ENCODE results near the gene UNC13B.

The UNC13B gene

DNA sequence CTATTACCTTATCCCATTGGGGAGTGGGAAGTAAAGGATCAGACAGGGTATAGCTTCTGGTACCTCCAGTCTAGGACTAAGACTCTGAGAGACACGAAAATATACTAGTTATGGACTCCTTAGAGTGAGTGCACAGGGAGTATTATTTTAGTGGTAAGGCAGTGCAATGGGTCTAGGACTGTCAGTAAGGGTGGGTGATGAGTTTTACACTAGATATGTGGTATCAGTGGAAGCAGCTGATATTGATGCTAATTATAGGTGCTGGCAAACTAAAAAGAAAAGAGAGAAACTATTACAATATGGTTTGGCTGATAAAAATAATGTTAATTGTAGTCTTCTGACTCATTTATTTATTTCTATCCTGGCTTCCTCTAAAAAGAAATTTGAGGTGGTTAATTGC is 118.6 kb downstream of the UNC13B start:
- no peak for DNase-seq

DNA sequence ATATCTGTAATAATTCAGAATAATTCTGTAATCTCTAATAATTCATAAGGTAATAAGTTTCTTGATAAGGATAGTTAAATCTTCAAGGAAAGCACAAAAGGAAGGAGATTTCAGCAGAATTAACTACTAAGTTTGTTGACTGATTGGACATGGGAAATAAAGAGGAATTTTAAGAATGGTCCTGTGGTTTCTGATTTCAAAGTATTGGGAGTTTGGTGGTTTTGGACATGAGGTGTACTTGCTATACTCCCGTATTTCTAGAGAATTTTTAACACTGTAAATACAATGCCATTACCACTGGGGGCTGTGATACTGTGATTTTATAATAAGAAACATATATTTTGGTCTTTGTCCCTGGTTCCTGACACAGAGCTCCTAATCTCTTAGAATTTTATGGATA is 123.9 kb downstream of the UNC13B start:
- DNase-seq = no peak

DNA sequence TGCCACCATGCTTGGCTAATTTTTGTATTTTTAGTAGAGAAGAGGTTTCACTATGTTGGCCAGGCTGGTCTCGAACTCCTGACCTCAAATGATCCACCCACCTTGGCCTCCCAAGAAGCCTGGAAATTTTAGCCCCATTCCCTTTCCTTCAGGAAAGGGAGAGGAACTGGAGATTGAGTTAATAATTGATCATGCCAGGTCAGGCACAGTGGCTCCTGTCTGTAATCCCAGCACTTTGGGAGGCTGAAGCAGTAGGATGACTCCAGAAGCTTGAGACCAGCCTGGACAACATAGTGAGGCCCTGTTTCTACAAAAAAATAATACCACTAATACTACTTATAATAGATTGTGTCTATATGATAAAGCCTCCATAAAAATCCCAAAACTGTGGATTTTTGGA is 124.6 kb downstream of the UNC13B start:
- DNase-seq = no peak

DNA sequence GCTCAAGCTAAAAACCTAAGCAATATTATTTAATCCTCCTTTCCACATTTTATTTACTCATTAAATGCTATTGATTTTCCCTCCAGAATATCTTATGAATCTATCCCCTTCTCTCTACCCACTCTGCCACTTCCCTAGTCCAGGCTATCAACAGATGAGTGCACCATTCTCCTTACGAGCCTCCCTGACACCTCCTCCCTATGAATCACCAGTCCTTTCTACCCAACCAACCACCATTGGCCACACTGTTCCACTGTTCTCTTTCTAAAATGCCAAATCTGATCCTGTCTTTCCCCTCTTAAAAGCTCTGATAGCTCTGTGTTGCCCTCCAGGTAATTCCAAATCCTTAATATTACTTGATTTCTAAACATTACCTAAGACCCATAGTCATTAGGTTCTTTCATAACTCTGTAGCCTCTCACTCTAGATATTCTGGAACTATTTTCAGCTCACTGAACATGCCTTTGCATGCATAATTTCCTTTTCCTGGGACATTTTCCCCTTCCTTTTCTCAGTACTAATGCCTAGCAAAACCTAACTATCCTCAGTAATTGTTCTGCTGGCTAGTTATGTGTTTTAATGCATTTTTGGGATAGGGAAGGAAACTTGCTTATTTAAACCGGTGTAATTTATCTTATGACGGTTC is 126.3 kb downstream of the UNC13B start:
- no peak for DNase-seq

DNA sequence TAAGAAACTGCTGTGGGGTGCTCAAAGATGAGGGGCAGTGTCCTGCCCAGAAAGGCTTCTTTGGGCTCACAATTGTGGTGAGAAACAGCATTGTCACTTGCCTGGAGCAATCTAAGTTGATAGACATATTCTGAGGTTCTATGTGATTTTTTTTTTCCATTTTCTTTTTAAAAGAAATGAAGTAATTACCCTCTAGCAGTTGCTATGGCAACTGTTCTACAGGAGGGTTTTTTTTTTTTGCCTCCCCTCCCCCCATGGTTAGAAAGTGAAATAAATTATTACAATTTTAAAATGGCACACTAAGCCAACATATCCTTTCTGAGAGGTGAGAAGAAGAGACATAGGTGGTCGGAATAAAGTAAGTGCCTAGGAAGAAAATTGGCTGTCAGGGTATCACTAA is 127.0 kb downstream of the UNC13B start:
- DNase-seq = no peak

DNA sequence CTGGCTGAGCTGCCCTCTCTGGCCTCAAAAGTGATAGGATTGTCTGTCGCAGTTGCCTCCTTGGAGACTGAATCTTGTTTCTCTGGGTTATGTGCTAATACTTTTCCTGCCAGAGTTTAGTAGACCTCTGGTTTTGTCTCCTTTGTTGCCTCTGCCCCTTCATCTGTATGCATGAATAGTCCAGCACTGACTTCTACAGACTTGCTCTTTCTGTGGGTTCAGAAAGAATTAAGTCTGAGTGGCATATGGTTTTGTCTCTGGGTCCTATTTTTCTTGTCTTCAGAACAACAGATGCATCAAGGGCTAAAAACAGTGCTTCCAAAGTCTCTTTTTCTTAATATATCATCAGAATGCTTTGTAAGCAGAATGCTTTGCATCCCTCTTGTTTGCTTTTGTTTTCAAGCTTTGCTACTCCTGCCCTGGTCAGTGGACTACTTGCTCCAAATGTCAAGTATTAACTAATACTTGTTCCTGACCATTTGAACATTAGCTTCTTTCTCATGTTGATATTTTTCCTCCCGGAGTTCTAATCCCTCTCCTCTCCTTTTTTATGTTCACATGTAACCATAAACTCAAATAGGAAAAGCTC is 131.7 kb downstream of the UNC13B start:
- DNase-seq = no peak

DNA sequence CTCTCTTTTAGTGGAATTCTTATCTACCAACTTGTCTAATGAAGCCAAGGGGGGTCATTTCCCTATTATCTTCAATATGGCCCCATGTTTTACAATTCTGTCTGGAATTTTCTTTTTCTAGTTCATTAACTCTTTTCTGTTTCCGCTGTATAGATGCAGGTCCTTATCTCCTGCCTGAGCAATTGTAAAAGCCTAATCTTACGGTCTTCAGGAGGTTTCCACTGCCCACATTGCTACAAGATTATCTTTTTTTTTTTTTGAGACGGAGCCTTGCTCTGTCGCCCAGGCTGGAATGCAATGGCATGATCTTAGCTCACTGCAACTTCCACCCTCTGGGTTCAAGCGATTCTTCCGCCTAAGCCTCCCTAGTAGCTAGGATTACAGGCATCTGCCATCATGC is 132.3 kb downstream of the UNC13B start:
- DNase-seq = no peak

DNA sequence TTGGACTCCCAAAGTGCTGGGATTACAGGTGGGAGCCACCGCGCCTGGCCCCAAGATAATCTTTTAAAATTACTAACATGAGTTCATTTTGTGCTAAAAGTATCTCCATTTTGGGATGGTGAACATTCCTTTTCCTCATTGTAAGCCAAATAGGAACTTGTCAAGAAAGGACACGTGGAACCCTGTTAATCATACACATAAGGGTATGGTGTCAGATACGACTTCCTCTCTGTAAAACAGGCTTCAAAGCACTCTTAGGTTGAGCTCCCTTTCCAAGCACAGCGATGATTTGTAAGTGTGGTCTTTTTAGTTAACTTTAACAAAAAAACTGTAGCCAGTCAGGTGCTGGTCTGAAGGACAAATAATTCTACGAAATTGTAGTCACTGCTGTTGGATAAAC is 132.7 kb downstream of the UNC13B start:
- DNase-seq = no peak

DNA sequence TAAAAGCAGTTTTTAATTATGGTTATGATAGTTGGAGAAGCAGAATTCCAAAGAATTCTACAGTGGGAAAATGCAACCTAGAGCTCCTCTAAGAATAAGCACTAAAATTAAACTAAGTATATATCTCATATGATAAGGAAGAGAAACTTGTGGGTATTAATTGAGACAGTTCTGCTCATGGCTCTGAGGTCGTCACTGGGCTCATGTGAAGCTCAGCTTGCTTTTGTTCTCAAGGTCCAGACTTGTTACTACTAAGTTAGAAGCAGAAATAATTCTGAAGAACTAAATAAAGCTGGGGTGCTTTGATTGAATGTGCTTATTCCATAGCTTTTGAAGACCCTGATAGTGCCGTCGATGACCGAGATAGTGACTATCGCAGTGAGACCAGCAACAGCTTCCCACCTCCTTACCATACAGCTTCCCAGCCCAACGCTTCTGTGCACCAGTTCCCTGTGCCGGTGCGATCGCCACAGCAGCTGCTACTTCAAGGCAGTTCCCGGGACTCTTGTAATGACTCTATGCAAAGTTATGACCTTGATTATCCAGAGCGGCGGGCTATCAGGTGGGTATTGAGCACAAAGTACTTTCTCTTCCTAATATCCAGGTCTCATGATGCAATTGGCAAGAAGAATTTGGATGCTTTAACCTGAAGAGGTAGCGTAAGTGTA is 133.7 kb downstream of the UNC13B start:
- no peak for DNase-seq

DNA sequence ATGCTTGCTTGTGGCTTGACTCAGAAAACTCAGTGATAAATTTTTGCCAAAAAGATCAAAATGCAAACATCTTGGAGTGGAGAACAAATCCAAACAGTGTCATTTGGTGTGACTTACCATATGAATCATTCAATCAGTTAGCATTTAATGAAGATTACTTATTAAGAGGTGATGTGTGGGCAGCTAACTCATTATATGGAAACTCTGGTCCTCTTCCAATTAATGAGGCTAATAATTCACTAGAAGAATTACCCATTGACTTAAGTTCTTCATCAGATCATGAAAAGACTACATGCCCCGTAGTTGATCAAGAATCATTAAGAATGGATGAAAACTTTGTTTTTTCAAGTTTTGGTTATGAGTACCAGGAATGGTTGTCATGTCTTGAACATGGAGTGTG is 141.8 kb downstream of the UNC13B start:
- no peak for DNase-seq

DNA sequence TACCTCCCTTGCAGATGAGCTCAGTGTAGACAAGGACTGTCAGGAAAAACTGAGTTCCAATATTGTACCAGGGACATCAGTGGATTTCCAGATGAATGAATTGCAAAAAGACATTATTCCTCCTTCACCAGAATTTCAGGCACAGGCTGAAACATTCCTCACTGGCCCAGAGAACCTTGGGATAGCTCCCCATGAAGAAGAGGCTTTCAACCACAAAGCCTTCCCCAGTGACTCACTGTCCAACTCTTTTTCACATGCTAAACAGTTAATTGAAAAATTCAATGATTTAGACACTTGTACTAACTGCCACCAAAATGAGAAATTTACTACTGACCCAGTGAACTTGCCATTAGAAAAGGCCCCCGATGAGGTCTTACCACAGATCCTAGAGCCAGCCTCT is 144.5 kb downstream of the UNC13B start:
- no peak for DNase-seq

DNA sequence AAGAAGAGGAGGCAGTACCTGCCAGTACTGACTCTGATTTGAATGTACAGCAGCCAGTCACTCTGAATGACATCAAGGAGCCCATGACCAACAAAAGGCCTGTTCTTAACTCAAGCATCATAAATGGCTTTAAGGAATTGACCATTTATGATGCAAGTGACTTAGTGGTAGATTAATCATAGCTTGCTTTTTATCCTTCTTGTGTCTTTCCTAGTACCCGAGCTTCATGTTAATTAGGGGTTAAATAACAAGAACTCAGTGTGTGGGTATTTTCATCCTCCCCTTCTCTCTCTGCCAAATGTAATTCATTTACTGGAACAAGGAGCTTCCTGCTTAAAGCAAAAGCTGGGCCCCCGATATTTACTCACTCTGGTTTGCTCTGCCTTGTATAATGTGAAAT is 146.5 kb downstream of the UNC13B start:
- DNase-seq = no peak

DNA sequence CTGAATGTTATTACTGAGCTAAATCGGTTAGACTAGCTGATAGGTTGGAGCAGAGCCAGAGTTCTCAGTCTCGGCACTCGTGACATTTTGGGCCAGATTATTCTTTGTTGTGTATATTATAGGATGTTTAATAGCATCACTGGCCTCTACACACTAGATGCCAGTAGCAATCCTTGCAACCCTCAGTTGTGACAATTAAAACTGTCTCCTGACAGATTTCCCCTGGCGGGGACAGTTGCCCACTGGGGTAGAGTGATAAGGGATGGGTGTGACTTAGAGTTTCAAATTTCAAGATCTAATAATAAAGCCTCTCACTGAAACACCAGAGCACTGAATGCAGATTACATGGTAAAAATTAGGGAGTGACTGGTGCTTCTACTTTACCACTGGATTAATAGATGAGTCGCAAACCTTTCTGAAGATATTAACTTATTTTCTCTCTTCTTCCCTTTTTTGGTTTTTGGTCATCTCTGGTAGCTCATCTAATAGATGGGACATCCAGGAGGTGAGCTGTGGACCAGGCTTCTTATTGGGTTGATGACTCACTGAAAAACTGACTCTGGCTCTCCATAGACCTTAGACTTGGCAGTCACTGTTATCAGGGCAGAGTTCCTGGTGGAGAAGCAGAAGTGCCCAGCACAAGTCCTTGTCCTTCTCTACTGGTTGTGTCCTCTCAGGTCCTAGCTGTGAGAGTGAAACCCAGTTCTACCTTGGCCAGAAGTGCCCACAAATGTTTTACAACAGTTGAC is 150.3 kb downstream of the UNC13B start:
- DNase-seq = no peak

DNA sequence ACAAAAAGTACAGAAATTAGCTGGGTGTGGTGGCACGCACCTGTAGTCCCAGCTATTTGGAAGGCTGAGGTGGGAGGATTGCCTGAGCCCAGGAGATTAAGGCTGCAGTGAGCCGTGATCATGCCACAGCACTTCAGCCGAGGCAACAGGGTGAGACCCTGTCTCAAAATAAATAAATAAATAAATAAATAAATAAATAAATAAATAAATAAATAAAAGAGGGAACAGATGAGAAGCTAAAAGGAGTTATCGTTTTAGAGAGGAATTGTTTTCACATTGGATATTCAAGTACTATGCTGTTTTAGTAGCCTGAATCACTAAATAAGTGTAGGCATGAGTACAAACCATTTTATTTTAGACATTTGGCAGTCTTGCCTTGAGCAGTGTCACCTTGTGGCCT is 151.7 kb downstream of the UNC13B start:
- DNase-seq = no peak

DNA sequence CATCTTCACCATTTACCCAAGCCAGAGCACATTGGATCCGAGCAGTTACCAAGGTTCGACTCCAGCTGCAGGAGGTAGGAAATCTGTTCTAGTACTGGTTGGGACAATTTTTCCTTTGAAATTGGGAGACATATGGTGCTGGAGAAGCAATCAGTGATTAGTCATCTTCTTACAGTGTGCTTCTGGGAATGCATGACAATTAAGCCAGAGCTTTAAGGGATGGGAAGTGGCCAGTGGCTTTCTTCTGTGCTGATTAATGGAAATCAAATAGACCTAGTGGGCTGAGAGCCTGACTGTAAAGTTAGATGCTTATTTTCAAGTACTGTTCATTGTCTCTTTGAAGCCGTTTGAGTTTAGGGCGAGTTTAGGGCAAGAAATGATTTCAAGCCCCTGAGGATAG is 152.1 kb downstream of the UNC13B start:
- DNase-seq = no peak

DNA sequence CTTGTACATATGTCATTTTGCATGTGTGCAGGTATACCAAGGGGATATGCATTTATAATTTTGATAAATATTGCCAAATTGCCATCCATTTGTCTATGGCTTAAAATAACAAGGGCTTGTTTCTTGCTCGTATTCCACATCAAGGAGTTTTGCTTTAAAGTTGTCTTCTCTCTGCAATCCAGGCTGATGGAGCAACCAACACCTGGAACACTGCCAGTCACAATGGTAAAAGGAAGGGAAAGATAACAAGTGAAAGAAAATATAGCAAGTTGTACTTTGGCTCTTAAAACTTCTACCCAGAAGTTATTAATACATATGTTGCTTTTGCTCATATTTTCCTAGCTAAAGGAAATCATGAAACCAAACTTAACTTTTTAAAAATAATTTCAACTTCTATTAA is 156.9 kb downstream of the UNC13B start:
- DNase-seq = no peak

DNA sequence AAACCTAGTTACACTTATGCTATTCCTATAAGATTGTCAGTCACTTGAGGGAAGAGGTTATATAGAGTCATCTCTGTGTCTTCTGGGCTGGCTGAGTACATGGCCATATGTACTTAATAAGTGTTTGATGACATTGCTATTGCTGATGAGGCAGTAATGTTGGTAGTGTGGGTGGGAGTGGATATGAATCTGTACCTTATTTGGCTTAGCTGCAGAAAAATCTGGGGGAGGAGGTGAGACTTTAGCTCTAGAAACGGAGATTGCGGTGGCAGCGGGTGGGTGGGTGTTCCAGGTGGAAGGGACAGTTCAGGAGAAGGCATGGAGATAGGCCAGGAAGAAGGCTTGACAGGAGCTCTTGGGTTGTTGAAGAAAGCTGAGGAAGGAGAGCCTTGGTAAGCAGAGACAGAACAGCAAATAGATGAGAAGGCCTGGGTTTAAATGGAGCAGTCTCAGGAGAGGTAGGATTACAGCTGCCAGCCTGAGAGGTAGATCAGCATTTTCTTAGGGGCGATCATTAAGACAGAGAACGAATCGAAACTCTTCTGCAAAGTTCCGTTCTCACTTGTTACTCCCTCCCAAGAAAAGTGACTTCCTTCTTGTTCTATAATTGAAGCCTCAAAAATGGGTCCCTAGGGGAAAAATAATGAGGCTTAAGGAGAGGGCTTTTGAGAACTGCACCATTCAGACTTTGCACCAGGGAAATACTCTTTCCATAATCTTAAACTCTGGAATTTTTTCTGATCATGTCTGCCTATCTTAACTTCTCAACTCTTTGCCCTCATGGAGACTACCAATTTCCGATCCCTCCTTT is 160.5 kb downstream of the UNC13B start:
- no peak for DNase-seq

DNA sequence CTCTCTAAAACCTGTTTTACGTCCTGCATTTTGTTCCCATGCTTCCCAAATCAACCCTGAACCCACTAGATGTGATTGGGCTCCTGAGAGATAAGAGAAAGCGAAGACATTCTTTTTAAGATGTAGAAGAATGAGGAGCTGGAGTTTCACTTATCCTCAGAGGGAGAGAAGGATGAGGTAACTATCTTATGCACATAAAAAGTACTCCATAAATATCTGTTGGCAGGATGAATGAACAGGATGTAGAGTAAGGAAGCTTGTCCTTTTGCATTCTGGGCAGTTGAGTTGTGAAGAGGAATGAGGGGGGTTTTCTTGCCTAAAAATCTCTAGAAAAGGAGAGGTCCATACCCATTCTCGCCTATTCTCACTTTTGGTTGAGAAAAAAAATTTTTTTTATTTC is 163.2 kb downstream of the UNC13B start:
- DNase-seq = no peak

DNA sequence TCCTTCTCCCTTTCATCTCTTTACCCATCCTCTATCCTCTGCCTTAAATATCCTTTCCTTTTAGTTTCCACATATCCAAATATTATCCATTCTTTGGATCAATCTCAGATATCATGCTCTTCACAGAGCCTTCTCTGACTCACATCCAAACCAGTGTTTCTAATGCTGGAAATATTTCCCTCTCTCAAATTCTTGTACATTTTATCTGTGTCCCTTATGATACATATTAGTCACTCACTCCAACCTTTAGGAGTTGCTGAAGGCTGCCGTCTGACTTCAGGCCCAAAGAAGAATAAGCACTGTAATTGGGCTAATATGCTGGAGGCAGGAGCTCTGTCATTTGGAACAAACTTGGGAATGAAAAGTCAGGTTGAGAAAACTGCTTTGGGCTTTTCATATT is 171.7 kb downstream of the UNC13B start:
- DNase-seq = no peak

DNA sequence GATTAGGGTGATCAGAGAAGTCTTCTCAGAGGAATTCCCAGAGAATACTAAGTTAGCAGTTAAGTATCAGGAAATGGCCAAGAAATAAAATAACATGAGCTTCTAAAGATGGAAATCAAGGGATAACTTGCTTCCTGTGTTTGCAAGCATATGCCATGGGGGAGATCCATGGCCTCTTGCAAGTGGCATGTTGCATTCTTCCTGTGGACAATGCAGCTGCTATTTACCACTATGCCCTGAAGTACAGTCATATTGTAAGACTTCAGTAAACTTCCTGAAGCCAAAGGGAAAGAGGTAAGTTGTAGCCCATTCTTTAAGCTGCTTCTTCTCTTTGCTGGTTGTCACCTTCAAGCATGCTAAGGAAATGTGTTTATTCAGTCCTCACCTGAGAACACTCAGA is 173.4 kb downstream of the UNC13B start:
- DNase-seq = no peak

DNA sequence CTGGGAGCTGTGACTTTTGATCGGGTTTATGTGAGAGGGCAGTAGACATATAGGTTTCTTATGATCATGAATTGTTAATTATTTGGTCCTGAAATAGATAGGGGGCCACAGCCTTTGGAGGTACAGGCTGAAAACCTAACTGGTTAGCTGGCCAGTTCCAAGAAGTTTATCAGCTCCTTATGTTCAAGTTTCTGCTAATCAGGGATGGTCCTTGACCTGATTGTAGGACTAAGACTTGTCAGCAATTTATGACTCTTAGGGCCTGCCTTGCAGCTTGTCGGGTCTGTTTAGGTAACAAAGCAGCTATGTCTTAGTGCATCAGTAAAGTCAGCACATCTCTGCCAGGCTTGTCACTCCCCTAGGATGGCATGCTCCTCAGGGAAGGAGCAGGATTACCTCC is 176.3 kb downstream of the UNC13B start:
- no peak for DNase-seq

DNA sequence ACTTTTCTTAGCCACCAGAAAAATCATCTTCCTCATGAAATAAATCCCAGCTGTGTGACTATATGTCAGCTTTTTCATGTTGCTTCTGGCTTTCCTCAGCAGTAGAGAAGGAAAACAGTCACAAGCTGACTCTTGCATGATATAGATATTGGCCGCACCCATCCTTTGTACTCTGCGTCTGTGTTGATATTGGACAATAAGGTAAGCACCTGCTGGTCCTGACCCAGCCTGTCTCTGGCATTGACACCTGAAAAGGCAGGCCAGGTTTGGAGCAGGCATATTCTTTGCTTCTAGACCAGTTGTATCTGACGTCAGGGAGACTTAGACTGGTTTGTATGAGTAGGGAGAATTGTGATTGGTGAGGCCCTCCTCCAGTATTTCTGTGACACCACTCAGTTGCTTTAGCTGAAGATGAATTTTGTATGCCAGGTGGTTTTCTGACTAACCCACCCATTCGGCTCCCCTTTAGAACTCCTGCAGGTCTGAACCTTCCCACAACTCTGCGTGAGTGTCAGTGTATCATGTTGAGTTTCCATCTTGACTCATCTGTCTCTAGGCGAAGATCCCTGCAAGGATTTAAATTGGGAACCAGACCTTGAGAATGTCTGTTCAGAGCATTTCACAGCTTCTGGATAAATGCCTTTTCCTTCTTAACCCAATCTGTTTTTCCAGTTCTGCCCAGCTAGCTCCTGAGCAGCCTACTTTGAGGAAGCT is 176.9 kb downstream of the UNC13B start:
- no peak for DNase-seq

DNA sequence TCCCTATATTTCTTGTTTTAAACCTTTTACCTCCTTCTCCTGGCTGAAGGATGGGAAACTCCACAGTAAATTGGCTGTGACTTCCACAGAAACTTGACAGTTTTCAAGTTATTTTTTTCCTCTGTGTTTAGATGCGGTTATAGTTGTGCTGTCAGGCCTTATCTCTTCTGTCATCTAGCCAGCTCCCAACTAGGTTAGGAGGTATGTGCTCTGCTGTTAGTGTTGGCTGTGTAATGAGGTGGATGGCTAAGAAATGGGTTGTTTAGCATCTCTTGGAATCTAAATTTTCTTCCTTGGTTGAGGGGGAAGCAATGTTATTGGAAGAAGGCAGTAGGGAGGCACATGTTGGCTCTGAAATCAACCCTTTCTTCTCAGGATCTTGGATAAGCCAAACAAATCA is 178.2 kb downstream of the UNC13B start:
- no peak for DNase-seq

All from activated CD4-positive, alpha-beta T cell treated with anti-CD3 and anti-CD28 coated beads, Interleukin-2, amount 50 U/mL, for 16 hours (primary cell).